Stomach smooth muscle (tissue), 2 donors: ENCODE data around the gene DDX49.
"Not testable (repeated sequence)": the region's sequence is repeated elsewhere in the genome, so short reads cannot be mapped to it uniquely, and the experiment has no call there.

Experiments used
- H3K27ac ChIP-seq: one replicate; pipeline ENCODE4 v1.7.0; 2013; ENCODE audit warnings: mild to moderate bottlenecking, low read length, inconsistent platforms
- H3K27me3 ChIP-seq, 2 donors: one replicate each; pipeline ENCODE4 v1.7.0; 2013; ENCODE audit warnings: low read length in 2 of 2; ENCODE audit not compliant: insufficient read depth in 2 of 2, control insufficient read depth in 1 of 2
- H3K36me3 ChIP-seq, 2 donors: one replicate each; pipeline ENCODE4 v1.7.0; 2013; ENCODE audit warnings: low read length in 2 of 2; ENCODE audit not compliant: control insufficient read depth in 2 of 2, insufficient read depth in 2 of 2
- H3K4me1 ChIP-seq: one replicate; pipeline ENCODE4 v1.7.0; 2013; ENCODE audit warnings: low read length; ENCODE audit not compliant: control insufficient read depth, insufficient read depth
- H3K4me3 ChIP-seq, 2 donors: one replicate each; pipeline ENCODE4 v1.7.0; 2013; ENCODE audit warnings: low read length in 2 of 2
- H3K9ac ChIP-seq, 2 donors: one replicate each; pipeline ENCODE4 v1.7.0; 2013; ENCODE audit warnings: low read length in 2 of 2, mild to moderate bottlenecking in 1 of 2
- H3K9me3 ChIP-seq, 2 donors: one replicate each; pipeline ENCODE4 v1.7.0; 2013; ENCODE audit warnings: low read length in 2 of 2; ENCODE audit not compliant: control insufficient read depth in 2 of 2
- donor health status: healthy.
- donor health status: Pancreatic carcinoma.

DDX49 gene

DNA sequence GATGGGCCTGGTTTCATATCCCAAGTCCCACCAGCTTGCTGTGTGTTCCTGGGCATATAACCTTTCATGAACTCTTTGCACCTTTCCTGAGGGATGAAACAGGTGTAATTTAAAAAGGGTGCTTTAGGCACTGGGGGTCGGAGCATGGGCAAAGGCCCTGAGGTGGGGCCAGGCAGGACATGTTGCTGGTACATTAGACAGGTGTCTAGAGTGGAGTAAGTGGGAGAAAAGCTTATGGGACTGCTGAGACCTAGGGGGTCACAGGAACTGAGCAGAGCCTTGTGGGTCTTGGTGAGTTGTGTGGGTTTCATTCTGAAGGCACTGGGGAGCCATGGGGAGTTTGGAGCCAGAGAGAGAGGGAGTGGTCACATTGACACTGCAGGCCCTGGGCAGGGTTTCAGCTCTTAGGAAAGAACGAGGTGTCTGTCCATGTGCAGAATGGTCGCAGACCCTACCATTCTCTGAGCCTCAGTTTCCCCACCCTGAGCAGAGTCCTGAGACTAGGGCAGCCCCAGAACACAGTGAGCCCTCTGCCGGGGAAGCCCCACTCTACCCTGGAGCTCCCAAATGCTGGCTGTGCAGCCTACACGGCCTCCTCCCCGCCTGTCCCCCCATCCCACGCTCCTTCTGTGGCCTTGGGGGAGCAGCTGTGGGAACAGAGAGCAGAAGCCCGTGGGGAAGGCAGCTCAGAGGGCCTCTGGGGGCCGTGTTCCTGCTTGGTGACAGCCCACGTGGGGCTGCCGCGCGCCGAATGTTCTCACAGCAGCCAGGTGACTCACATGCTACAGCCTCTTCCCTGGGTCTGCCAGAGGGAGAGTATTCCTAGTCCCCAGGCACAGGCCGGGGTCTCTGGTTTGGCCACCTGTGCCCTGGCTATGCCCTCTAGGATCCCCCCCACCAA lies 28.8 kb downstream of the DDX49 start:
- Histone ChIP-seq H3K9ac (no peak overlapping the region), H3K9me3 (no peaks in the 10 kb centered on the region), H3K36me3 (no peaks in the 10 kb centered on the region), H3K27ac (no peak overlapping the region), H3K4me1 (no peaks in the 10 kb centered on the region), H3K4me3 (no peak overlapping the region), H3K27me3 (no peaks in the 10 kb centered on the region)

GRCh38 chr19:18948976-18949356 lies 29.5 kb downstream of the DDX49 start:
- Histone ChIP-seq H3K27me3 (no peaks in the 10 kb centered on the region), H3K4me1 (no peaks in the 10 kb centered on the region), H3K9me3 (no peaks in the 10 kb centered on the region), H3K36me3 (no peaks in the 10 kb centered on the region), H3K27ac (no peak overlapping the region), H3K9ac (no peak overlapping the region), H3K4me3 (no peak overlapping the region)

DNA sequence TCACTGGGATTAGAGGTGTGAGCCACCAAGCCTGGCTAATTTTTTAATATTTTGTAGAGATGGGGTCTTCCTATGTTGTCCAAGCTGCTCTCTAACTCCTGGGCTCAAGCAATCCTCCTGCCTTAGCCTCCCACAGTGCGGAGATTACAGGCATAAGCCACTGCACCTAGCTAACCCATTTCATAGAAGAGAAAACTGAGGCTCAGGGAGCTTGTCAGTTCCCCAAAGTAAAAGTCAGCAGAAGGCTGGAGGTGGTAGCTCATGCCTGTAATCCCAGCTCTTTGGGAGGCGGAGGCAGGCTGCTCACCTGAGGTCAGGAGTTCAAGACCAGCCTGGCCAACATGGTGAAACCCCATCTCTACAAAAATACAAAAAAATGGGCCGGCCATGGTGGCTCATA lies 30.3 kb downstream of the DDX49 start:
- Histone ChIP-seq H3K4me3 (no peak overlapping the region), H3K9me3 (no peaks in the 10 kb centered on the region), H3K36me3 (no peaks in the 10 kb centered on the region), H3K9ac (no peak overlapping the region), H3K4me1 (no peaks in the 10 kb centered on the region), H3K27me3 (no peaks in the 10 kb centered on the region), H3K27ac (no peak overlapping the region)

DNA sequence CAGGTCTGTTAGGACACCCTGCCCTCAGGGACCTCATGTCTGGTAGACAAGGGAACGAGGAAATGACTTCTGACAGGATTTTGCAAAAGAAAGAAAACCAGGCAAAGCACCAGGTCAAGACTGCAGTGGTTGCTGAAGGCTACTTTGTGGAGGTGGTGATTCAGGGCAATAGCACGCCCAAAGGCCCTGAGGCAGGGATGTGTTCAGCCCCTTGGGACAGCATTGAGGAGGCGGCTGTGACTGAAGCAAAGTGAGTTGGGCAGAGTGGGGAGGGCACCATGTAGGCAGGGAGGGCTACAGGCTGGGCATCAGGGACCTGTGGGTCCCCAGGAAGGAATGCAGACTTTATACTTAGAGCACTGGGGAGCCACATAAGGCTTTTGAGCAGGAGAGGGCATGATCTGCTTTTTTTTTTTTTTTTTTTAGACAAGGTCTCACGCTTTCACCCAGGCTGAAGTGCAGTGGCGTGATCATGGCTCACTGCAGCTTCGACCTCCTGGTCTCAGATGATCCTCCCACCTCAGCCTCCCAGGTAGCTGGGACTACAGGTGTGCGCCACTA lies 32.3 kb downstream of the DDX49 start:
- Histone ChIP-seq H3K27ac (no peak overlapping the region), H3K36me3 (no peaks in the 10 kb centered on the region), H3K27me3 (no peaks in the 10 kb centered on the region), H3K4me3 (no peak overlapping the region), H3K9me3 (no peaks in the 10 kb centered on the region), H3K9ac (no peak overlapping the region), H3K4me1 (no peaks in the 10 kb centered on the region)

DNA sequence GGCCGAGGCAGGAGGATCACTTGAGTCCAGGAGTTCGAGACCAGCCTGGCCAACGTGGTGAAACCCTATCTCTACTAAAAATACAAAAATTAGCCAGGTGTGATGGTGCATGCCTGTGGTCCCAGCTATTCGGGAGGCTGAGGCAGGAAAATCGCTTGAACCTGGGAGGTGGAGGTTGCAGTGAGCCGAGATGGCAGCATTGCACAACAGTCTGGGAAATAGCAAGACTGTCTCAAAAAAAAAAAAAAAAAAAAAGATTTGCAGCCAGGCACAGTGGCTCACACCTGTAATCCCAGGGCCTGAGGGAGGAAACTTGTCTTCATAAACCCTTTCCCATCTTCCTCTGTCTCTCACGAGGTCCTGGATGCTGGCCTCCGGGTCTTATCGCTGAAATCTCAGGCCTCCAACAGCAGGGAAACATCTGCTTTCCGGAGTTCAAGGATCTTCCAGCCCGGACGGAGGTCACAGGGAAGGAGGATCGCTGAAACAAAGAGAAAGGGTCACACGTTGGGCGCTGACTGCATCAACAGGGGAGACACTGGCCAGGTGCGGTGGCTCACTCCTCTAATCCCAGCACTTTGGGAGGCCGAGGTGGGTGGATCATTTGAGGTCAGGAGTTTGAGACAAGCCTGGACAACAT lies 33.0 kb downstream of the DDX49 start:
- not testable (repeated sequence) for H3K9ac ChIP-seq, H3K4me3 ChIP-seq, H3K27ac ChIP-seq

GRCh38 chr19:18954094-18954493 lies 34.6 kb downstream of the DDX49 start:
- Histone ChIP-seq H3K27ac (no peak overlapping the region), H3K4me1 (no peaks in the 10 kb centered on the region), H3K27me3 (no peaks in the 10 kb centered on the region)

More for the DNA sequence above, 33.0 kb downstream of the DDX49 start:
- not testable (repeated sequence) for H3K9me3 ChIP-seq, H3K36me3 ChIP-seq, H3K27me3 ChIP-seq, H3K4me1 ChIP-seq

DNA sequence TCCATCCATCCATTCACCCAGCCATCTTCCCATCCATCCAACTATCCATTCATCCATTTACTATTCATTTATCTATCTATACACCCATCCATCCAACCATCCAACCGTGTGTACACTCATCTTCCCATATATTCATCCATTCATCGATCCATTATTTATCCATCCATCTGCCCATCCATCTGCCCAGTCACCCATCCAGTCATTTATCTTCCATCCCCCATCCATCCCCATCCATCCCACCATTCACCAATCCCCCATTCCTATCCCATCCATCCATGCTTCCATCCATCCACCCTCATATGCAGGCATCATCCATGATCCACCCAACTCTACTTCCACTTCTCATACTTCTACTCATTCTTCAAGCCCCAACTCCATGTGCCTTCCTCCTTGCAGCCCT lies 35.5 kb downstream of the DDX49 start:
- Histone ChIP-seq H3K27ac (no peak overlapping the region), H3K4me3 (no peak overlapping the region), H3K9ac (no peak overlapping the region), H3K36me3 (no peaks in the 10 kb centered on the region), H3K27me3 (no peaks in the 10 kb centered on the region), H3K9me3 (no peaks in the 10 kb centered on the region), H3K4me1 (no peaks in the 10 kb centered on the region)

More at GRCh38 chr19:18954094-18954493, 34.6 kb downstream of the DDX49 start:
- Histone ChIP-seq H3K36me3 (no peaks in the 10 kb centered on the region), H3K9me3 (no peaks in the 10 kb centered on the region), H3K4me3 (no peak overlapping the region), H3K9ac (no peak overlapping the region)

DNA sequence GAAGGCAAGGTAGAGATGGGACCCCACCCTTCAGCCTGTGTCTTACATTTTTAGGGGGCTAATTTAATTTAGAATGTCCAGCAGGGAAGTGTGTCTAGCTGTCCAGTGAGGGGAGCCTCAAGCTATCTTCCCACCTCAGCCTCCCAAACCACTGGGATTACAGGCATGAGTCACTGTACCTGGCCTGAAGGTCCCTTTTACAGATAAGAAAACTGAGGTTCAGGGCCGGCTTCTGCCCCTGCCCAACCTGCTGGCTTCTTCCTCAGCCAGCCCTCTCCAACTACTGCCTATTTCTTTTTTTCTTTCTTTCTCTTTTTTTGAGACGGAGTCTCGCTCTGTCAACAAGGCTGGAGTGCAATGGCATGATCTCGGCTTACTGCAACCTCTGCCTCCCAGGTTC lies 40.9 kb downstream of the DDX49 start:
- H3K4me3 ChIP-seq = no peak overlapping the region
- H3K27me3 ChIP-seq = peaks cover 3 to 9% of the 10 kb centered on the region in 2 donors
- no peaks in the 10 kb centered on the region for H3K36me3 ChIP-seq
- no peaks in the 10 kb centered on the region for H3K4me1 ChIP-seq
- no peak overlapping the region for H3K27ac ChIP-seq
- H3K9me3 ChIP-seq = no peaks in the 10 kb centered on the region
- H3K9ac ChIP-seq = no peak overlapping the region

DNA sequence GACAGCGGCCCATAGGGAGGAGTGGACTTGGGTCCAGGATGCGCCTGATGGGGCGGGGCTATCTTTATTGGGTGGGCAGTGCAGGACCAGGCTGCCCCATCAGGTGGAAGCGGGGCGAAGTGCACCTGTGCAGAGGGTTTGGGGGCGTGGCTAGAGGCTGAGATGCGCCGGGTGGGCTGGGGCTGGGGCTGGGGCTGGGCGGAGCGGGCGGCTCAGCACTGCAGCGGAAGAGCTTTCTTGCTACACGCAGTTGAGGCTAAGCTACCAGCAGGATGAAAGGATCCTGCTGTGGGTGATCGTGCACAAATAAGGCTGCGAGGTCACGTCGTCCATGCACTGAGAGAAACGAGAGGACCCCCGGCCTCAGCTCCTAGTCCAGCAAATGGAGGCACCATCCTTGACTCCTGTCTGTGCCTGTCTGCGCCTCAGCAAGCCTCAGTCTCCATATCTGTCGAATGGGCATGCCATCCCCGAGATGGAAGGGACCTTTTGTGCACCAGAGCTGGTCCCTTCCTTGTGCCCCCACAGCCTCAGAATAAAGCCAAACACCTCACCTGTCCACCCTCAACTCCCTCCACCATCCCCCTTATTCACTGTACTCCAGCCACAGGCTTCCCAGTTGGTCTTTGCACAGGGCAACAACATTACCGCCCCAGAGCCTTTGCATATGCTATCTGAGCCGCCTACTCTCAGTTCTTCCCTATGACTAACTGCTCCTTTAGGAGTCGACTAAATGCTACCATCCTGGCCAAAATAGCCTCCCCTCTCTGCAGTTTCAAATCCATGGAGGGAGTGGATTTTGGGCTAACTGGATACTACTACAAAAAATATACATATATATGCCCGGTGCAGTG lies 42.5 kb downstream of the DDX49 start:
- H3K9ac ChIP-seq = no peak overlapping the region
- H3K4me3 ChIP-seq = no peak overlapping the region
- H3K27me3 ChIP-seq = peaks cover 3 to 9% of the 10 kb centered on the region in 2 donors
- H3K36me3 ChIP-seq = no peaks in the 10 kb centered on the region
- H3K27ac ChIP-seq = no peak overlapping the region
- H3K9me3 ChIP-seq = no peaks in the 10 kb centered on the region
- H3K4me1 ChIP-seq = no peaks in the 10 kb centered on the region

GRCh38 chr19:18964121-18964520 lies 44.6 kb downstream of the DDX49 start:
- Histone ChIP-seq H3K4me3 (no peak overlapping the region), H3K36me3 (no peaks in the 10 kb centered on the region), H3K9ac (no peak overlapping the region), H3K27ac (no peak overlapping the region), H3K9me3 (no peaks in the 10 kb centered on the region), H3K27me3 (peaks cover 3 to 9% of the 10 kb centered on the region in 2 donors), H3K4me1 (no peaks in the 10 kb centered on the region)
